K562 (cell line): ENCODE data around the gene SLC39A9. TPM values are rescaled to one million over a fixed set of nuclear protein-coding genes. Genes with fewer than 3 reads are reported as not detected.
"Not testable (repeated sequence)": the region's sequence is repeated elsewhere in the genome, so short reads cannot be mapped to it uniquely, and the experiment has no call there.

Experiments used
- ATAC-seq: fragments of 200-7000 bp; cut with Tn5 transposase; 3 replicates; pipeline ENCODE4 v1.9.1; 2020; ENCODE audit warnings: moderate library complexity
- BruUV-seq: library from RNA; stranded (reverse); fragments of 400-500 nt; replicated peaks from 2 replicates; lab custom pipeline; 2021; lab: Mats Ljungman, UMichigan
- CTCF ChIA-PET: fragments of 300-600 bp; formaldehyde crosslinking; extraction: SDS; loops from one replicate; lab custom pipeline; 2021; ENCODE audit warnings: low intra/inter-chr PET ratio; lab: Yijun Ruan, JAX
- POLR2A ChIA-PET: fragments of 300-600, 350-650 bp; sonication (Branson Sonifier 250); formaldehyde crosslinking; extraction: SDS; loops from one replicate; lab custom pipeline; 2021; ENCODE audit warnings: antibody characterized with exemption, inconsistent platforms; lab: Yijun Ruan, JAX
- DNase-seq, 4 experiments: peaks; one replicate each; pipeline versions ENCODE4 v3.0.0 to v3.0.0-alpha.2; 2011 to 2018; ENCODE audit warnings: low spot score in 3 of 4, mixed read lengths in 3 of 4; ENCODE audit errors: extremely low read depth in 1 of 4
- FAIRE-seq: peaks from 2 replicates; lab custom pipeline; 2011; peaks lifted over from hg19 to GRCh38; lab: Jason Lieb, UNC
- H2AFZ ChIP-seq: 2 replicates; pipeline ENCODE4 v1.6.0; 2011; ENCODE audit warnings: low read depth, low read length, control low read depth, inconsistent platforms
- H3K27ac ChIP-seq: fragments of 200-600 bp; 3 replicates; pipeline ENCODE4 v1.8.0; 2011; ENCODE audit warnings: low read depth, mild to moderate bottlenecking, control low read depth, inconsistent platforms, low read length, moderate library complexity, mixed read lengths; ENCODE audit errors: extremely low read depth
- H3K27me3 ChIP-seq, 2 experiments: fragments of 300-600 bp in 1 of 2; 2 replicates in 1 of 2; 3 replicates in 1 of 2; pipeline versions ENCODE4 v1.6.0 to v1.8.0; 2011; ENCODE audit warnings: inconsistent platforms in 2 of 2, low read length in 2 of 2, mild to moderate bottlenecking in 1 of 2, mixed read lengths in 1 of 2, moderate library complexity in 1 of 2; ENCODE audit not compliant: control insufficient read depth in 2 of 2, insufficient read depth in 2 of 2
- H3K36me3 ChIP-seq: fragments of 300-600 bp; 3 replicates; pipeline ENCODE4 v1.8.0; 2011; ENCODE audit warnings: mild to moderate bottlenecking, low read length, inconsistent platforms; ENCODE audit not compliant: control insufficient read depth, insufficient read depth
- H3K4me1 ChIP-seq, 2 experiments: fragments of 200-600 bp in 1 of 2; replicated peaks in 1 of 2; 2 replicates in 1 of 2; 3 replicates in 1 of 2; pipeline versions ENCODE4 v1.5.1 to v1.8.0; 2011; ENCODE audit warnings: inconsistent platforms in 2 of 2, low read length in 2 of 2, mild to moderate bottlenecking in 1 of 2, mixed read lengths in 1 of 2, moderate library complexity in 1 of 2; ENCODE audit not compliant: control insufficient read depth in 2 of 2, insufficient read depth in 2 of 2
- H3K4me2 ChIP-seq: 2 replicates; pipeline ENCODE4 v1.6.1; 2011; ENCODE audit warnings: low read length, control low read depth, inconsistent platforms, mixed read lengths; ENCODE audit not compliant: insufficient read depth
- H3K4me3 ChIP-seq: fragments of 200-600 bp; sonication (generic), shearing (Covaris generic); 2 replicates; pipeline ENCODE4 v1.5.1; 2016; ENCODE audit warnings: control low read depth, inconsistent platforms
- H3K79me2 ChIP-seq: fragments of 200-600 bp; 3 replicates; pipeline ENCODE4 v1.8.0; 2011; ENCODE audit warnings: low read length, inconsistent platforms; ENCODE audit not compliant: control insufficient read depth, insufficient read depth
- H3K9ac ChIP-seq, 2 experiments: 2 replicates each; pipeline versions ENCODE4 v1.6.0 to v1.6.1; 2011; ENCODE audit warnings: low read depth in 2 of 2, low read length in 2 of 2, control low read depth in 1 of 2, inconsistent platforms in 1 of 2, mild to moderate bottlenecking in 1 of 2, mixed read lengths in 1 of 2; ENCODE audit not compliant: insufficient read depth in 1 of 2
- H3K9me1 ChIP-seq: one replicate; pipeline ENCODE4 v1.6.0; 2011; ENCODE audit warnings: inconsistent platforms, mild to moderate bottlenecking, low read length, moderate library complexity; ENCODE audit not compliant: control insufficient read depth, insufficient read depth
- H3K9me3 ChIP-seq: replicated peaks from 2 replicates; pipeline ENCODE4 v1.5.1; 2011; ENCODE audit warnings: low read depth, low read length, inconsistent platforms; ENCODE audit not compliant: control insufficient read depth, insufficient read depth
- H4K20me1 ChIP-seq: replicated peaks from 2 replicates; pipeline ENCODE4 v1.6.1; 2011; ENCODE audit warnings: low read length, inconsistent platforms, mixed read lengths; ENCODE audit not compliant: control insufficient read depth, insufficient read depth
- BCOR ChIP-seq: fragments of 450-650 bp; IDR thresholded peaks from 2 replicates; pipeline ENCODE4 v1.6.1; 2016
- CLOCK ChIP-seq: fragments of 250-450 bp; sonication (Bioruptor Pico); IDR thresholded peaks from 2 replicates; pipeline ENCODE4 v1.4.0; 2020; ENCODE audit warnings: mild to moderate bottlenecking, moderate library complexity, borderline replicate concordance
- HIVEP1 ChIP-seq: fragments of 250-450 bp; sonication (Bioruptor Pico); IDR thresholded peaks from 2 replicates; pipeline ENCODE4 v1.4.0; 2020; ENCODE audit warnings: mild to moderate bottlenecking
- KDM1A ChIP-seq, 2 experiments: fragments of 450-650 bp; IDR thresholded peaks; 2 replicates each; pipeline ENCODE4 v1.6.1; 2016; ENCODE audit warnings: mild to moderate bottlenecking in 2 of 2
- MBD2 ChIP-seq: sonication (generic); IDR thresholded peaks from 2 replicates; pipeline ENCODE4 v1.6.1; 2016; ENCODE audit warnings: low read depth, borderline replicate concordance
- SLC30A9 ChIP-seq: fragments of 250-450 bp; sonication (Bioruptor Pico); IDR thresholded peaks from 2 replicates; pipeline ENCODE4 v1.8.0; 2022; ENCODE audit warnings: mild to moderate bottlenecking, moderate library complexity
- SMARCB1 ChIP-seq: IDR thresholded peaks from 2 replicates; pipeline ENCODE4 v1.6.1; 2011; ENCODE audit warnings: improper control_type of control experiment, low read depth; ENCODE audit not compliant: insufficient read length
- TCF7 ChIP-seq: sonication (generic); IDR thresholded peaks from 2 replicates; pipeline ENCODE4 v1.6.1; 2016; ENCODE audit warnings: antibody characterized with exemption, borderline replicate concordance
- UBTF ChIP-seq, 2 experiments: IDR thresholded peaks; 2 replicates each; pipeline ENCODE4 v1.6.1; 2012; ENCODE audit warnings: improper control_type of control experiment in 2 of 2, low read depth in 2 of 2, low read length in 2 of 2, borderline replicate concordance in 1 of 2
- ZNF146 ChIP-seq: IDR thresholded peaks from one replicate; pipeline ENCODE4 v1.6.1; 2018; ENCODE audit warnings: missing compliant biosample characterization; ENCODE audit not compliant: unreplicated experiment
- ZNF175 ChIP-seq: fragments of 200-800 bp; sonication (Bioruptor generic); IDR thresholded peaks from 2 replicates; pipeline ENCODE4 v1.6.1; 2016; ENCODE audit warnings: low read depth, mild to moderate bottlenecking, missing genetic modification characterization, missing compliant biosample characterization
- WGBS: fragments of 100-300 bp; shearing (Covaris generic); methylation state at CpG from one replicate; pipeline ENCODE4 v1.1.6; 2016; ENCODE audit warnings: low coverage, mixed read lengths; ENCODE audit not compliant: insufficient coverage; ENCODE audit errors: missing lambda C conversion rate; 5-methylcytosine and 5-hydroxymethylcytosine counted together
- in situ Hi-C: fragments of 300-500 bp; cut with MboI; formaldehyde crosslinking; loops from 4 replicates; pipeline ENCODE4 v1.15.0; 2018; ENCODE audit warnings: inconsistent platforms, mixed read lengths
- intact Hi-C: fragments of 100-400 bp; cut with micrococcal nuclease; formaldehyde crosslinking; loops from 2 replicates; pipeline ENCODE4 v1.14.2; 2022
- polyA plus RNA-seq, 8 experiments: library from polyadenylated mRNA; depleted of rRNA in 4 of 8; stranded (reverse) in 5 of 8; unstranded in 3 of 8; fragments of >200 nt; fragmentation: Nextera tagmentation in 2 of 8; fragmentation: Illumina TruSeq in 1 of 8; extraction: Ambion mirVana in 2 of 8; extraction: Trizol in 1 of 8; gene quantifications; 2 replicates each; pipeline versions ENCODE4 v1.2.1 to v1.2.3, GENCODE V29; 2011 to 2014; ENCODE audit warnings: inconsistent platforms in 1 of 8, missing spikeins in 1 of 8
- total RNA-seq, 7 experiments: library from RNA; depleted of rRNA in 6 of 7; stranded (reverse); fragments of >200 nt in 6 of 7; fragmentation: Illumina TruSeq in 2 of 7; extraction: Trizol in 2 of 7; gene quantifications; 2 replicates each; pipeline versions ENCODE4 v1.2.1 to v1.2.3, GENCODE V29; 2011 to 2021; ENCODE audit warnings: low replicate concordance in 1 of 7

Gene SLC39A9
- total and polyA plus RNA-seq, 9 of the 15 experiments (the other 6 are each of a cell fraction or from before 2014, with no cell fraction given) = 18.4 to 66.0 (median 32.5) TPM

- H4K20me1 ChIP-seq, H3K4me3 ChIP-seq, H3K4me1 ChIP-seq, H2AFZ ChIP-seq, H3K9me3 ChIP-seq, ATAC-seq, H3K36me3 ChIP-seq, CTCF ChIA-PET, H3K27ac ChIP-seq, DNase-seq, H3K4me2 ChIP-seq, BruUV-seq, H3K27me3 ChIP-seq, FAIRE-seq, POLR2A ChIA-PET, in situ Hi-C loops, intact Hi-C loops, H3K9ac ChIP-seq, H3K9me1 ChIP-seq: not testable (repeated sequence)
- WGBS = no CpG with 5 or more reads among the region's 4 CpGs
- H3K79me2 ChIP-seq = peaks cover 22% of the 10 kb centered on the region
- TF ChIP-seq BCOR = peak; percentile 63
- TF ChIP-seq ZNF146 (CRISPR knock-in tag) = peak; percentile 80
- TF ChIP-seq KDM1A (IDR thresholded peaks at IDR 0.05) = 0 out of 4 replicates have a peak, but pooled peaks of 1 of the 2 experiments have one; percentile 42
These were observed 17.6 kb downstream of the SLC39A9 start for GRCh38 chr14:69416087-69416486.

- Histone ChIP-seq H3K4me3 (no peak overlapping the region), H4K20me1 (no peaks in the 10 kb centered on the region), H3K4me2 (no peak overlapping the region), H3K9me3 (no peaks in the 10 kb centered on the region), H2AFZ (no peak overlapping the region), H3K36me3 (peaks cover 24% of the 10 kb centered on the region; the same call in 2 of the 3 replicates), H3K27me3 (no peaks in the 10 kb centered on the region), H3K9ac (no peak overlapping the region), H3K79me2 (peaks cover 8% of the 10 kb centered on the region; the same call in 2 of the 3 replicates), H3K27ac (no peak overlapping the region), H3K4me1 (no peaks in the 10 kb centered on the region), H3K9me1 (no peaks in the 10 kb centered on the region)
- ChIA-PET POLR2A (no interaction called here), CTCF (no interaction called here)
- intact Hi-C loops (no loop called here), in situ Hi-C loops (no loop called here)
- 100% methylated on average over 4 of the region's 4 CpGs for WGBS
- no peak for ATAC-seq
- no TSS peak for BruUV-seq
- FAIRE-seq = no peak
- no peak for DNase-seq
- TF ChIP-seq MBD2 = no peak
- no peak for TF ChIP-seq UBTF (IDR thresholded peaks at IDR 0.05; ENCODE audit: borderline replicate concordance in 1 of 2, low read depth in 2 of 2, low read length in 2 of 2)
- TF ChIP-seq ZNF175 (CRISPR knock-in tag) = no peak
- no peak for TF ChIP-seq SMARCB1
- TF ChIP-seq HIVEP1 = no peak
- TF ChIP-seq TCF7 = no peak
- TF ChIP-seq CLOCK (CRISPR knock-in tag) = no peak
- TF ChIP-seq SLC30A9 (CRISPR knock-in tag) = no peak
These were observed 24.8 kb downstream of the SLC39A9 start for GRCh38 chr14:69423279-69423678.
